Activated CD4-positive, alpha-beta memory T cell treated with anti-CD3 and anti-CD28 coated beads, Interleukin-2, amount 10 ng/mL, durations not matched to agents 7 days and 5 days (primary cell): Measurements from ENCODE around the gene CDIPT. TPM values are rescaled to one million over a fixed set of nuclear protein-coding genes. Genes with fewer than 3 reads are reported as not detected.

Experiments used
- CTCF ChIA-PET: fragments of 350-600 bp; sonication (Branson Sonifier 250); formaldehyde crosslinking; loops from one replicate; lab custom pipeline; 2021; ENCODE audit warnings: antibody characterized with exemption, inconsistent platforms; lab: Charles Lee
- POLR2A ChIA-PET: fragments of 350-600 bp; sonication (Branson Sonifier 250); formaldehyde crosslinking; loops from one replicate; lab custom pipeline; 2021; ENCODE audit warnings: antibody characterized with exemption; lab: Charles Lee
- DNase-seq: peaks from one replicate; pipeline ENCODE4 v3.0.0-alpha.2; 2020
- H3K27ac Mint-ChIP-seq: one replicate; pipeline ENCODE4 v1.8.0; 2021; ENCODE audit warnings: mild to moderate bottlenecking, mixed read lengths
- H3K27me3 Mint-ChIP-seq: one replicate; pipeline ENCODE4 v1.8.0; 2021; ENCODE audit warnings: mixed read lengths
- H3K36me3 Mint-ChIP-seq: one replicate; pipeline ENCODE4 v1.8.0; 2021; ENCODE audit warnings: low read depth, mixed read lengths
- H3K4me1 Mint-ChIP-seq: one replicate; pipeline ENCODE4 v1.8.0; 2021; ENCODE audit warnings: mixed read lengths
- H3K4me3 Mint-ChIP-seq: one replicate; pipeline ENCODE4 v1.8.0; 2021; ENCODE audit warnings: mild to moderate bottlenecking, mixed read lengths
- H3K9me3 Mint-ChIP-seq: one replicate; pipeline ENCODE4 v1.8.0; 2021; ENCODE audit warnings: mixed read lengths
- total RNA-seq, 2 experiments: library from RNA; stranded (reverse); gene quantifications; one replicate each; pipeline ENCODE4 v1.2.3, GENCODE V29; 2021

The CDIPT gene
- total RNA-seq, 2 experiments from 2014 or later = 60.0 to 63.2 TPM

- ChIA-PET CTCF (interaction anchor here (0.7 to 8.1 kb wide), 9 partner anchors 9 to 122 kb away, joined by 3 to 86 read pairs (median 5); partner anchors contain the start of genes KIF22 and MAZ), POLR2A (interaction anchor here (1.0 to 10.3 kb wide), 6 partner anchors 9 to 236 kb away, joined by 3 to 206 read pairs (median 16); partner anchors contain the start of genes C16orf54, KIF22 and MAZ)
- Mint-ChIP-seq H3K4me1 (peaks cover 67% of the 10 kb centered on the region), H3K9me3 (no peaks in the 10 kb centered on the region), H3K36me3 (peaks cover 48% of the 10 kb centered on the region), H3K27ac (peak overlapping the region; percentile 78), H3K27me3 (no peaks in the 10 kb centered on the region), H3K4me3 (peak overlapping the region; percentile 74)
- no peak for DNase-seq
Observed at GRCh38 chr16:29818082-29818481, 44.9 kb downstream of the CDIPT start.

- Mint-ChIP-seq H3K4me1 (peaks cover 67% of the 10 kb centered on the region), H3K27me3 (peaks cover 7% of the 10 kb centered on the region), H3K36me3 (peaks cover 46% of the 10 kb centered on the region), H3K9me3 (no peaks in the 10 kb centered on the region), H3K27ac (peak overlapping the region; percentile 94), H3K4me3 (peak overlapping the region; percentile 94)
- peak; percentile 74 for DNase-seq
- ChIA-PET POLR2A (interaction anchor here (1.2 to 10.3 kb wide), 9 partner anchors 10 to 145 kb away, joined by 3 to 206 read pairs (median 14); partner anchors contain the start of genes C16orf54, KIF22, MAZ and TMEM219), CTCF (interaction anchor here (0.7 to 8.1 kb wide), 21 partner anchors 8 to 794 kb away, joined by 3 to 86 read pairs (median 6); partner anchors contain the start of genes ALDOA, HIRIP3, INO80E and KIF22)
Observed at GRCh38 chr16:29816694-29817441, 46.2 kb downstream of the CDIPT start.

GRCh38 chr16:29815793-29816693 is 47.0 kb downstream of the CDIPT start, which contains the start of gene PAGR1:
Gene PAGR1, plus strand, starts transcription at chr16:29816152. Its CDS starts 374 bp downstream, at chr16:29816526.
- Mint-ChIP-seq H3K36me3 (peaks cover 44% of the 10 kb centered on the region), H3K4me3 (peak within 1 kb of the TSS; percentile 94), H3K4me1 (peaks cover 72% of the 10 kb centered on the region), H3K27me3 (peaks cover 11% of the 10 kb centered on the region), H3K27ac (peak within 1 kb of the TSS; percentile 94), H3K9me3 (no peaks in the 10 kb centered on the region)
- peak; percentile 99 for DNase-seq
- POLR2A ChIA-PET = interaction anchor here (0.9 to 10.3 kb wide), 13 partner anchors 10 to 367 kb away, joined by 3 to 206 read pairs (median 4); partner anchors contain the start of genes C16orf54, CORO1A, KCTD13 and KIF22
- CTCF ChIA-PET = interaction anchor here (0.5 to 8.1 kb wide), 39 partner anchors 8 to 794 kb away, joined by 3 to 86 read pairs (median 5); partner anchors contain the start of genes ALDOA, C16orf54, CDIPT and HIRIP3

GRCh38 chr16:29815032-29815721 is 47.8 kb downstream of the CDIPT start:
- Mint-ChIP-seq H3K27ac (peak overlapping the region; percentile 94), H3K4me1 (peaks cover 75% of the 10 kb centered on the region)
- peak; percentile 53 for DNase-seq

GRCh38 chr16:29814592-29814991 is 48.4 kb downstream of the CDIPT start:
- POLR2A ChIA-PET = interaction anchor here (1.0 to 10.3 kb wide), 4 partner anchors 10 to 114 kb away, joined by 3 to 206 read pairs (median 32); partner anchors contain the start of genes KIF22 and MAZ
- no peaks in the 10 kb centered on the region for H3K9me3 Mint-ChIP-seq
- peak overlapping the region; percentile 94 for H3K4me3 Mint-ChIP-seq
- no peak for DNase-seq
- H3K36me3 Mint-ChIP-seq = peaks cover 43% of the 10 kb centered on the region
- H3K27me3 Mint-ChIP-seq = peaks cover 11% of the 10 kb centered on the region
- H3K27ac Mint-ChIP-seq = peak overlapping the region; percentile 94
- CTCF ChIA-PET = interaction anchor here (1.1 to 3.7 kb wide), 4 partner anchors 25 to 241 kb away, joined by 4 to 57 read pairs (median 9); no protein-coding TSS in a partner anchor
- H3K4me1 Mint-ChIP-seq = peaks cover 75% of the 10 kb centered on the region

More at GRCh38 chr16:29815032-29815721, 47.8 kb downstream of the CDIPT start:
- ChIA-PET POLR2A (interaction anchor here (0.9 to 10.3 kb wide), 11 partner anchors 10 to 368 kb away, joined by 3 to 206 read pairs (median 7); partner anchors contain the start of genes C16orf54, CORO1A, KCTD13 and KIF22), CTCF (interaction anchor here (0.5 to 8.1 kb wide), 33 partner anchors 7 to 795 kb away, joined by 3 to 86 read pairs (median 5); partner anchors contain the start of genes ALDOA, C16orf54, CDIPT and HIRIP3)
- peaks cover 44% of the 10 kb centered on the region for H3K36me3 Mint-ChIP-seq
- H3K9me3 Mint-ChIP-seq = no peaks in the 10 kb centered on the region
- peaks cover 11% of the 10 kb centered on the region for H3K27me3 Mint-ChIP-seq
- peak overlapping the region; percentile 94 for H3K4me3 Mint-ChIP-seq

GRCh38 chr16:29813644-29814562 is 49.1 kb downstream of the CDIPT start:
- Mint-ChIP-seq H3K4me1 (peaks cover 74% of the 10 kb centered on the region), H3K27me3 (peaks cover 11% of the 10 kb centered on the region), H3K9me3 (no peaks in the 10 kb centered on the region), H3K27ac (no peak overlapping the region), H3K36me3 (peaks cover 41% of the 10 kb centered on the region), H3K4me3 (no peak overlapping the region)
- no peak for DNase-seq
- ChIA-PET POLR2A (interaction anchor here (1.0 to 10.3 kb wide), 2 partner anchors 9 to 24 kb away, joined by 3 to 206 read pairs; partner anchors contain the start of genes KIF22 and MAZ), CTCF (interaction anchor here (1.1 to 3.7 kb wide), 2 partner anchors 24 to 113 kb away, joined by 4 to 57 read pairs; no protein-coding TSS in a partner anchor)

GRCh38 chr16:29812754-29813643 is 50.0 kb downstream of the CDIPT start:
- no peak for DNase-seq
- no peak overlapping the region for H3K27ac Mint-ChIP-seq
- H3K9me3 Mint-ChIP-seq = no peaks in the 10 kb centered on the region
- H3K4me3 Mint-ChIP-seq = peak overlapping the region; percentile 24
- peaks cover 41% of the 10 kb centered on the region for H3K36me3 Mint-ChIP-seq
- peaks cover 11% of the 10 kb centered on the region for H3K27me3 Mint-ChIP-seq
- ChIA-PET CTCF (interaction anchor here (0.6 to 1.2 kb wide), 3 partner anchors 13 to 114 kb away, joined by 3 to 6 read pairs (median 4); no protein-coding TSS in a partner anchor), POLR2A (interaction anchor here (1.6 to 10.3 kb wide), 3 partner anchors 8 to 112 kb away, joined by 5 to 206 read pairs (median 12); partner anchors contain the start of genes KIF22 and MAZ)
- H3K4me1 Mint-ChIP-seq = peaks cover 74% of the 10 kb centered on the region

- peaks cover 72% of the 10 kb centered on the region for H3K4me1 Mint-ChIP-seq
- H3K27me3 Mint-ChIP-seq = peaks cover 11% of the 10 kb centered on the region
- H3K36me3 Mint-ChIP-seq = peaks cover 44% of the 10 kb centered on the region
- H3K4me3 Mint-ChIP-seq = peak within 1 kb of the TSS; percentile 83
- ChIA-PET POLR2A (interaction anchor here (0.7 to 10.3 kb wide), 9 partner anchors 7 to 253 kb away, joined by 3 to 206 read pairs (median 3); partner anchors contain the start of genes ALDOA, C16orf54, KIF22 and MAZ), CTCF (interaction anchor here (1.2 kb wide), 1 partner anchor 113 kb away, joined by 3 read pairs; no protein-coding TSS in a partner anchor)
- H3K9me3 Mint-ChIP-seq = no peaks in the 10 kb centered on the region
- peak within 1 kb of the TSS; percentile 66 for H3K27ac Mint-ChIP-seq
- peak; percentile 49 for DNase-seq
Observed at GRCh38 chr16:29811896-29812665, 50.9 kb downstream of the CDIPT start, which contains the start of gene PRRT2. Gene PRRT2, plus strand, starts transcription at chr16:29812193. Its CDS starts 862 bp downstream, at chr16:29813055.
